GM06990 (cell line): Measurements from ENCODE around the gene PURA.

Experiments
- DNase-seq: peaks from one replicate; pipeline ENCODE4 v3.0.0-alpha.2; 2011; ENCODE audit not compliant: insufficient read length; ENCODE audit errors: extremely low read depth
- H3K27me3 ChIP-seq: replicated peaks from 2 replicates; pipeline ENCODE4 v1.6.0; 2011; ENCODE audit warnings: low read length; ENCODE audit not compliant: control insufficient read depth, insufficient read depth
- H3K36me3 ChIP-seq: 2 replicates; pipeline ENCODE4 v1.5.1; 2011; ENCODE audit warnings: low read length; ENCODE audit not compliant: control insufficient read depth, insufficient read depth
- H3K4me3 ChIP-seq: replicated peaks from 2 replicates; pipeline ENCODE4 v1.5.1; 2011; ENCODE audit warnings: low read depth, mild to moderate bottlenecking, control low read depth, low read length
- CTCF ChIP-seq: IDR thresholded peaks from 2 replicates; pipeline ENCODE4 v1.5.1; 2011; ENCODE audit warnings: low read length, control low read depth, mild to moderate bottlenecking, inconsistent platforms; ENCODE audit not compliant: insufficient read depth, poor library complexity, severe bottlenecking

Gene PURA

GRCh38 chr5:140083120-140083519 is 30.8 kb upstream of the PURA start:
- no peaks in the 10 kb centered on the region; the same call in 1 of the 2 replicates for H3K27me3 ChIP-seq
- no peak overlapping the region for H3K4me3 ChIP-seq
- DNase-seq, result no peak
- TF ChIP-seq CTCF, result no peak
- H3K36me3 ChIP-seq, result no peaks in the 10 kb centered on the region

- TF ChIP-seq CTCF, result no peak
- DNase-seq, result no peak
- Histone ChIP-seq H3K27me3 (no peaks in the 10 kb centered on the region; the same call in 1 of the 2 replicates), H3K36me3 (no peaks in the 10 kb centered on the region), H3K4me3 (no peak overlapping the region)
These were observed 30.3 kb upstream of the PURA start for GRCh38 chr5:140083650-140084049.

GRCh38 chr5:140084541-140084940 is 29.4 kb upstream of the PURA start:
- H3K36me3 ChIP-seq, result no peaks in the 10 kb centered on the region
- TF ChIP-seq CTCF, result no peak
- H3K27me3 ChIP-seq, result no peaks in the 10 kb centered on the region; the same call in 1 of the 2 replicates
- no peak overlapping the region for H3K4me3 ChIP-seq
- DNase-seq, result no peak

- Histone ChIP-seq H3K36me3 (no peaks in the 10 kb centered on the region), H3K4me3 (no peak overlapping the region), H3K27me3 (no peaks in the 10 kb centered on the region; the same call in 1 of the 2 replicates)
- no peak for DNase-seq
- no peak for TF ChIP-seq CTCF
These were observed 23.7 kb upstream of the PURA start for GRCh38 chr5:140090251-140090650.

- no peak for DNase-seq
- H3K36me3 ChIP-seq, result no peaks in the 10 kb centered on the region
- H3K27me3 ChIP-seq, result no peaks in the 10 kb centered on the region; the same call in 1 of the 2 replicates
- no peak for TF ChIP-seq CTCF
- H3K4me3 ChIP-seq, result no peak overlapping the region
These were observed 20.7 kb upstream of the PURA start for GRCh38 chr5:140093179-140093578.

GRCh38 chr5:140093866-140094265 is 20.0 kb upstream of the PURA start:
- Histone ChIP-seq H3K27me3 (no peaks in the 10 kb centered on the region; the same call in 1 of the 2 replicates), H3K4me3 (no peak overlapping the region), H3K36me3 (no peaks in the 10 kb centered on the region)
- DNase-seq, result no peak
- TF ChIP-seq CTCF, result no peak
